H1 (cell line): ENCODE measurements around the gene ALS2CL. TPM values are rescaled to one million over a fixed set of nuclear protein-coding genes. Genes with fewer than 3 reads are reported as not detected.

Source experiments
- ASH2L ChIP-seq: fragments of 200-600, 300-600 bp; sonication (generic); IDR thresholded peaks from one replicate; pipeline ENCODE4 v1.7.1; 2017; ENCODE audit warnings: low read length
- BRCA1 ChIP-seq: IDR thresholded peaks from 2 replicates; pipeline ENCODE4 v1.6.1; 2012; ENCODE audit warnings: low read depth, low read length, improper control_type of control experiment
- EGR1 ChIP-seq: IDR thresholded peaks from 2 replicates; pipeline ENCODE4 v1.6.1; 2011; ENCODE audit warnings: low read depth, low read length, borderline replicate concordance
- KDM5A ChIP-seq: fragments of 200-600 bp; IDR thresholded peaks from 2 replicates; pipeline ENCODE4 v1.7.1; 2012; ENCODE audit warnings: mild to moderate bottlenecking, low read length, inconsistent platforms, mixed read lengths
- NRF1 ChIP-seq: IDR thresholded peaks from 2 replicates; pipeline ENCODE4 v1.6.1; 2011; ENCODE audit warnings: mild to moderate bottlenecking, low read depth, low read length, improper control_type of control experiment
- POLR2A ChIP-seq, 2 experiments: IDR thresholded peaks; 1 replicate in 1 of 2; 2 replicates in 1 of 2; pipeline ENCODE4 v1.6.1; 2011; ENCODE audit warnings: low read depth in 2 of 2, low read length in 2 of 2, mild to moderate bottlenecking in 2 of 2; ENCODE audit errors: control extremely low read depth in 1 of 2
- RNF2 ChIP-seq: fragments of 200-900, 300-1000 bp; sonication (generic); IDR thresholded peaks from 2 replicates; pipeline ENCODE4 v1.7.1; 2016; ENCODE audit warnings: borderline replicate concordance, low read depth, mild to moderate bottlenecking, antibody characterized with exemption, low read length; ENCODE audit not compliant: poor library complexity, severe bottlenecking; ENCODE audit errors: missing control alignments
- SIRT6 ChIP-seq: IDR thresholded peaks from one replicate; pipeline ENCODE4 v1.7.1; 2012; ENCODE audit warnings: low read length, inconsistent platforms
- SIX5 ChIP-seq: IDR thresholded peaks from 2 replicates; pipeline ENCODE4 v1.6.1; 2011; ENCODE audit warnings: mild to moderate bottlenecking, low read depth, low read length
- TAF1 ChIP-seq: IDR thresholded peaks from 2 replicates; pipeline ENCODE4 v1.6.1; 2011; ENCODE audit warnings: mild to moderate bottlenecking, low read depth, low read length
- YY1 ChIP-seq: IDR thresholded peaks from 2 replicates; pipeline ENCODE4 v1.6.1; 2011; ENCODE audit warnings: low read depth, mild to moderate bottlenecking, low read length
- polyA plus RNA-seq, 7 experiments: library from polyadenylated mRNA; depleted of rRNA in 3 of 7; stranded (reverse) in 5 of 7; unstranded in 2 of 7; fragments of >200 nt in 5 of 7; fragments of 200-250 nt in 2 of 7; gene quantifications; 1 replicate in 5 of 7; 2 replicates in 1 of 7; 4 replicates in 1 of 7; pipeline versions ENCODE4 v1.2.1 to v1.2.3, GENCODE V29; 2011 to 2013; ENCODE audit warnings: missing spikeins in 2 of 7, mixed read lengths in 2 of 7
- total RNA-seq: library from RNA; stranded (reverse); fragmentation: NEBNext Ultra II Directional; extraction: Animal tissue kit (Norgen Biotek cat#: 25700); gene quantifications from 2 replicates; pipeline ENCODE4 v1.2.1, GENCODE V29; 2021
- TF ChIP-seq, protein P1 (sequence below): fragments of 300-600 bp; sonication (generic); IDR thresholded peaks from 2 replicates; pipeline ENCODE4 v1.7.1; 2012; ENCODE audit warnings: low read length, moderate library complexity, mild to moderate bottlenecking, inconsistent platforms; ENCODE audit not compliant: insufficient replicate concordance

ALS2CL gene
- total and polyA plus RNA-seq, 2 of the 8 experiments (the other 6 are each of a cell fraction or from before 2014, with no cell fraction given) = 4.8 to 5.4 TPM

DNA sequence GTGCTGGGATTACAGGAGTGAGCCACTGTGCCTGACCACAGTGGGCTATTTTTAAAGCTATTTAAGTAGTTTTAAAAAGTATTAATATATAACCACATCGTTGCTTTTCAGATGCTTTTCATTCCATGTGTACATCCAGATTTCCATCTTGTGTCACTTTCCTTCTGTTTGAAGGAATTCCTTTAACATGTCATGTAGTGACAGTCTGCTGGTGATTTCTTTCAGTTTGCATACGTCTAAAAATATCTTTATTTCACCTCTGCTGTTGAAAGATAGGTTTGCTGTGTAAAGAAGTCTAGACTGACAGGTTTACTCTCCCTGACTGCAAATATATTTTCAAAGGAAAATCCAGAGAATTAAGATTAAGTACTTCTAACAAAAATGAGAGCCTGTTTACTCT is 68.9 kb downstream of the ALS2CL start (continued):
- TF ChIP-seq, protein P1, sequence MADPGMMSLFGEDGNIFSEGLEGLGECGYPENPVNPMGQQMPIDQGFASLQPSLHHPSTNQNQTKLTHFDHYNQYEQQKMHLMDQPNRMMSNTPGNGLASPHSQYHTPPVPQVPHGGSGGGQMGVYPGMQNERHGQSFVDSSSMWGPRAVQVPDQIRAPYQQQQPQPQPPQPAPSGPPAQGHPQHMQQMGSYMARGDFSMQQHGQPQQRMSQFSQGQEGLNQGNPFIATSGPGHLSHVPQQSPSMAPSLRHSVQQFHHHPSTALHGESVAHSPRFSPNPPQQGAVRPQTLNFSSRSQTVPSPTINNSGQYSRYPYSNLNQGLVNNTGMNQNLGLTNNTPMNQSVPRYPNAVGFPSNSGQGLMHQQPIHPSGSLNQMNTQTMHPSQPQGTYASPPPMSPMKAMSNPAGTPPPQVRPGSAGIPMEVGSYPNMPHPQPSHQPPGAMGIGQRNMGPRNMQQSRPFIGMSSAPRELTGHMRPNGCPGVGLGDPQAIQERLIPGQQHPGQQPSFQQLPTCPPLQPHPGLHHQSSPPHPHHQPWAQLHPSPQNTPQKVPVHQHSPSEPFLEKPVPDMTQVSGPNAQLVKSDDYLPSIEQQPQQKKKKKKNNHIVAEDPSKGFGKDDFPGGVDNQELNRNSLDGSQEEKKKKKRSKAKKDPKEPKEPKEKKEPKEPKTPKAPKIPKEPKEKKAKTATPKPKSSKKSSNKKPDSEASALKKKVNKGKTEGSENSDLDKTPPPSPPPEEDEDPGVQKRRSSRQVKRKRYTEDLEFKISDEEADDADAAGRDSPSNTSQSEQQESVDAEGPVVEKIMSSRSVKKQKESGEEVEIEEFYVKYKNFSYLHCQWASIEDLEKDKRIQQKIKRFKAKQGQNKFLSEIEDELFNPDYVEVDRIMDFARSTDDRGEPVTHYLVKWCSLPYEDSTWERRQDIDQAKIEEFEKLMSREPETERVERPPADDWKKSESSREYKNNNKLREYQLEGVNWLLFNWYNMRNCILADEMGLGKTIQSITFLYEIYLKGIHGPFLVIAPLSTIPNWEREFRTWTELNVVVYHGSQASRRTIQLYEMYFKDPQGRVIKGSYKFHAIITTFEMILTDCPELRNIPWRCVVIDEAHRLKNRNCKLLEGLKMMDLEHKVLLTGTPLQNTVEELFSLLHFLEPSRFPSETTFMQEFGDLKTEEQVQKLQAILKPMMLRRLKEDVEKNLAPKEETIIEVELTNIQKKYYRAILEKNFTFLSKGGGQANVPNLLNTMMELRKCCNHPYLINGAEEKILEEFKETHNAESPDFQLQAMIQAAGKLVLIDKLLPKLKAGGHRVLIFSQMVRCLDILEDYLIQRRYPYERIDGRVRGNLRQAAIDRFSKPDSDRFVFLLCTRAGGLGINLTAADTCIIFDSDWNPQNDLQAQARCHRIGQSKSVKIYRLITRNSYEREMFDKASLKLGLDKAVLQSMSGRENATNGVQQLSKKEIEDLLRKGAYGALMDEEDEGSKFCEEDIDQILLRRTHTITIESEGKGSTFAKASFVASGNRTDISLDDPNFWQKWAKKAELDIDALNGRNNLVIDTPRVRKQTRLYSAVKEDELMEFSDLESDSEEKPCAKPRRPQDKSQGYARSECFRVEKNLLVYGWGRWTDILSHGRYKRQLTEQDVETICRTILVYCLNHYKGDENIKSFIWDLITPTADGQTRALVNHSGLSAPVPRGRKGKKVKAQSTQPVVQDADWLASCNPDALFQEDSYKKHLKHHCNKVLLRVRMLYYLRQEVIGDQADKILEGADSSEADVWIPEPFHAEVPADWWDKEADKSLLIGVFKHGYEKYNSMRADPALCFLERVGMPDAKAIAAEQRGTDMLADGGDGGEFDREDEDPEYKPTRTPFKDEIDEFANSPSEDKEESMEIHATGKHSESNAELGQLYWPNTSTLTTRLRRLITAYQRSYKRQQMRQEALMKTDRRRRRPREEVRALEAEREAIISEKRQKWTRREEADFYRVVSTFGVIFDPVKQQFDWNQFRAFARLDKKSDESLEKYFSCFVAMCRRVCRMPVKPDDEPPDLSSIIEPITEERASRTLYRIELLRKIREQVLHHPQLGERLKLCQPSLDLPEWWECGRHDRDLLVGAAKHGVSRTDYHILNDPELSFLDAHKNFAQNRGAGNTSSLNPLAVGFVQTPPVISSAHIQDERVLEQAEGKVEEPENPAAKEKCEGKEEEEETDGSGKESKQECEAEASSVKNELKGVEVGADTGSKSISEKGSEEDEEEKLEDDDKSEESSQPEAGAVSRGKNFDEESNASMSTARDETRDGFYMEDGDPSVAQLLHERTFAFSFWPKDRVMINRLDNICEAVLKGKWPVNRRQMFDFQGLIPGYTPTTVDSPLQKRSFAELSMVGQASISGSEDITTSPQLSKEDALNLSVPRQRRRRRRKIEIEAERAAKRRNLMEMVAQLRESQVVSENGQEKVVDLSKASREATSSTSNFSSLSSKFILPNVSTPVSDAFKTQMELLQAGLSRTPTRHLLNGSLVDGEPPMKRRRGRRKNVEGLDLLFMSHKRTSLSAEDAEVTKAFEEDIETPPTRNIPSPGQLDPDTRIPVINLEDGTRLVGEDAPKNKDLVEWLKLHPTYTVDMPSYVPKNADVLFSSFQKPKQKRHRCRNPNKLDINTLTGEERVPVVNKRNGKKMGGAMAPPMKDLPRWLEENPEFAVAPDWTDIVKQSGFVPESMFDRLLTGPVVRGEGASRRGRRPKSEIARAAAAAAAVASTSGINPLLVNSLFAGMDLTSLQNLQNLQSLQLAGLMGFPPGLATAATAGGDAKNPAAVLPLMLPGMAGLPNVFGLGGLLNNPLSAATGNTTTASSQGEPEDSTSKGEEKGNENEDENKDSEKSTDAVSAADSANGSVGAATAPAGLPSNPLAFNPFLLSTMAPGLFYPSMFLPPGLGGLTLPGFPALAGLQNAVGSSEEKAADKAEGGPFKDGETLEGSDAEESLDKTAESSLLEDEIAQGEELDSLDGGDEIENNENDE = no peak
- TF ChIP-seq KDM5A = no peak
- no peak for TF ChIP-seq BRCA1
- TF ChIP-seq SIX5 = no peak
- TF ChIP-seq RNF2 = no peak
- TF ChIP-seq ASH2L = no peak
- TF ChIP-seq TAF1 = no peak
- no peak for TF ChIP-seq YY1
- no peak for TF ChIP-seq POLR2A (IDR thresholded peaks at IDR 0.05; ENCODE audit: control extremely low read depth in 1 of 2, low read depth in 2 of 2, low read length in 2 of 2)
- TF ChIP-seq EGR1 = no peak
- no peak for TF ChIP-seq SIRT6
- TF ChIP-seq NRF1 = no peak
